ENCODE data around the gene APOLD1.
"Not testable (repeated sequence)": the region's sequence is repeated elsewhere in the genome, so short reads cannot be mapped to it uniquely, and the experiment has no call there.

Gene APOLD1

GRCh38 chr12:12798480-12798879, 13.0 kb downstream of the APOLD1 start:
- H3K4me3 ChIP-seq (ENCODE audit: low read depth, low read length) = no peak overlapping the region
- no peak overlapping the region for H3K27ac ChIP-seq (ENCODE audit: low read depth, low read length)
- H3K9me3 ChIP-seq (ENCODE audit: control insufficient read depth, insufficient read depth, low read depth, low read length) = no peaks in the 10 kb centered on the region
- no peak overlapping the region for H3K9ac ChIP-seq (ENCODE audit: low read length)
- H3K36me3 ChIP-seq (ENCODE audit: control insufficient read depth, insufficient read depth, low read length) = no peaks in the 10 kb centered on the region
- H3K4me1 ChIP-seq (ENCODE audit: control insufficient read depth, insufficient read depth, low read length) = no peaks in the 10 kb centered on the region; the same call in 1 of the 2 replicates
- no peaks in the 10 kb centered on the region for H3K27me3 ChIP-seq (ENCODE audit: control insufficient read depth, insufficient read depth, low read length)

GRCh38 chr12:12799163-12799920, 13.9 kb downstream of the APOLD1 start:
- Histone ChIP-seq H3K27me3 (ENCODE audit: control insufficient read depth, insufficient read depth, low read length) (no peaks in the 10 kb centered on the region), H3K4me1 (ENCODE audit: control insufficient read depth, insufficient read depth, low read length) (no peaks in the 10 kb centered on the region; the same call in 1 of the 2 replicates), H3K27ac (ENCODE audit: low read depth, low read length) (no peak overlapping the region), H3K4me3 (ENCODE audit: low read depth, low read length) (no peak overlapping the region), H3K36me3 (ENCODE audit: control insufficient read depth, insufficient read depth, low read length) (no peaks in the 10 kb centered on the region), H3K9ac (ENCODE audit: low read length) (peak overlapping the region; percentile 42), H3K9me3 (ENCODE audit: control insufficient read depth, insufficient read depth, low read depth, low read length) (no peaks in the 10 kb centered on the region)

DNA sequence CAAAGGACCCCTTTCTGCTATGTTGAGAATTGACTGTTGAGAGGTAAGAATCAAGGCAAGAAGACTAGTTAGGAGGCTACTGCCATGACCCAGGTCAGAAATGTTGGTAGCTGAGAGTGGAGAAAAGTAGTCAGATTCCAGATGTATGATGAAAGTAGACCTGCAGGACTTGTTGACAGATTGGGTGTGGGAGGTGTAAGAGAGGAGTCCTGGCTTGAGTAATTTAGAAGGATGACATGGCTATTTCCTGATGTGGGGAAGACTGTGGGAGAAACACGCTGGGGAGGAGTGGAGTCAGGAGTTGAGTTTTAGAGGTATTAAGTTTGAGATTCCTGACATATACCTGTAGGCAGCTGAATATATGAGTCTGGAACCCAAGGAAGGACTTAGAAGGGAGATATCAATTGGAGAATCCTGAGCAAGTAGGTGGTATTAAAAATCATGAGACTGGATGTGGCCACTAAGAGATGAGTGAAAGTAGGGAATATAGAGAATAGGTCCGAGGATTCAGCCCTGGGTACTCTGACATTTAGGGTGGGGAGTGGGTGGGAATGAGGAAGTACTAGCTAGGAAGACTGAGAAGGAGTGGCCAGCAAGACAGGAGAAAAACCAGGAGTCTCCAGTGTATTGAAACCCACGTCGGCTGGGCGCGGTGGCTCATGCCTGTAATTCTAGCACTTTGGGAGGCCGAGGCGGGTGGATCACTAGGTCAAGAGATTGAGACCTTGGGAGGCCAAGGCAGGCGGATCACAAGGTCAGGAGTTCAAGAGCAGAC, 15.1 kb downstream of the APOLD1 start:
- no peaks in the 10 kb centered on the region; the same call in 1 of the 2 replicates for H3K4me1 ChIP-seq (ENCODE audit: control insufficient read depth, insufficient read depth, low read length)
- no peaks in the 10 kb centered on the region for H3K36me3 ChIP-seq (ENCODE audit: control insufficient read depth, insufficient read depth, low read length)
- no peaks in the 10 kb centered on the region for H3K27me3 ChIP-seq (ENCODE audit: control insufficient read depth, insufficient read depth, low read length)
- no peak overlapping the region for H3K27ac ChIP-seq (ENCODE audit: low read depth, low read length)
- no peak overlapping the region for H3K4me3 ChIP-seq (ENCODE audit: low read depth, low read length)
- H3K9ac ChIP-seq (ENCODE audit: low read length) = no peak overlapping the region
- H3K9me3 ChIP-seq (ENCODE audit: control insufficient read depth, insufficient read depth, low read depth, low read length) = no peaks in the 10 kb centered on the region

GRCh38 chr12:12801656-12802055, 16.2 kb downstream of the APOLD1 start:
- H3K9ac ChIP-seq (ENCODE audit: low read length); H3K9me3 ChIP-seq (ENCODE audit: control insufficient read depth, insufficient read depth, low read depth, low read length); H3K27me3 ChIP-seq (ENCODE audit: control insufficient read depth, insufficient read depth, low read length); H3K4me3 ChIP-seq (ENCODE audit: low read depth, low read length); H3K36me3 ChIP-seq (ENCODE audit: control insufficient read depth, insufficient read depth, low read length); H3K4me1 ChIP-seq (ENCODE audit: control insufficient read depth, insufficient read depth, low read length); H3K27ac ChIP-seq (ENCODE audit: low read depth, low read length): not testable (repeated sequence)

DNA sequence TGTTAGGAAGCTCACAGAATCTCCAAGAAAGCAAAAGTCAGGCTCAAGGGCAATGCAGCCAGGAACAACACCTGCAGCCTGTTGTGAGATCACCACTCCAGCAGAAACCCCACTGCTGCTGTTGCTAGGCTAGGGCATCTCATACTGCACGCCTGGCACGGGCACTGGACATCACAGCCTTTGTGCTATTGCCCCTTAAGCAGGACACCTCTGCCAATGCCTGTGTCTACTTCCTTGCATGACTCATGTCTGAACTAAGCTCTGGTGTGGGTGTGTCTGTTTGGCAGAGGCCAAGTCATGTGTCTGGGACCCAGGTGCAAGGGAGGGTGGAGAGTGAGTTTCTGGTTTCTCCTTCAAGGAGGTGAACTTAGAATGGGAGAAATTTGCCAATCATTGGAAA, 17.7 kb downstream of the APOLD1 start:
- no peaks in the 10 kb centered on the region; the same call in 1 of the 2 replicates for H3K4me1 ChIP-seq (ENCODE audit: control insufficient read depth, insufficient read depth, low read length)

GRCh38 chr12:12804011-12804410, 18.6 kb downstream of the APOLD1 start:
- H3K27ac ChIP-seq (ENCODE audit: low read depth, low read length) = no peak overlapping the region
- no peaks in the 10 kb centered on the region for H3K27me3 ChIP-seq (ENCODE audit: control insufficient read depth, insufficient read depth, low read length)
- no peak overlapping the region for H3K9ac ChIP-seq (ENCODE audit: low read length)
- no peaks in the 10 kb centered on the region for H3K36me3 ChIP-seq (ENCODE audit: control insufficient read depth, insufficient read depth, low read length)
- no peak overlapping the region for H3K4me3 ChIP-seq (ENCODE audit: low read depth, low read length)
- no peaks in the 10 kb centered on the region; the same call in 1 of the 2 replicates for H3K4me1 ChIP-seq (ENCODE audit: control insufficient read depth, insufficient read depth, low read length)
- no peaks in the 10 kb centered on the region for H3K9me3 ChIP-seq (ENCODE audit: control insufficient read depth, insufficient read depth, low read depth, low read length)

More for the DNA sequence above, 17.7 kb downstream of the APOLD1 start:
- Histone ChIP-seq H3K9me3 (ENCODE audit: control insufficient read depth, insufficient read depth, low read depth, low read length) (no peaks in the 10 kb centered on the region), H3K27ac (ENCODE audit: low read depth, low read length) (no peak overlapping the region), H3K27me3 (ENCODE audit: control insufficient read depth, insufficient read depth, low read length) (no peaks in the 10 kb centered on the region), H3K4me3 (ENCODE audit: low read depth, low read length) (no peak overlapping the region), H3K9ac (ENCODE audit: low read length) (no peak overlapping the region), H3K36me3 (ENCODE audit: control insufficient read depth, insufficient read depth, low read length) (no peaks in the 10 kb centered on the region)

DNA sequence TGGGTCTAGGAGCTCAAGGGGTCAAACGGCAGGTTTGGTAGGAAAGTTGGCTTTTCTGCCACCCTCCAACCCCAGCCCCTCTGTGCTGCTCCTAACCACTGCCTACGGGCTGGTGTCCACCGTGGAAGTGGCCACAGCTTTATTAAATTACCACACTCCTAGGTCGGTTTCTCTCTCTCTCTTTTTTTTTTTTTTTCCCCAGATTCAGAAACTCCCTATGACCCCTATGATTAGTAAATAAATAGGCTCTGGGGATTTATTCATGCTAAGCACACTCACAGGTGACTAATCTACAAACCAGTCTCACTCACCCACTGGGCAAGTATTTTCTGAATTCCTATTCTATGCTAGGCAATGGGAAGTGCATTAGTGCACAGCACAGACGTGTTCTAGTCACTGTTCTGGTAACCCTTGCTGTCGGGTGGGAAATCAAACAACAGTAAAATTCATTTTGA, 19.0 kb downstream of the APOLD1 start:
- Histone ChIP-seq H3K9ac (ENCODE audit: low read length) (no peak overlapping the region), H3K27me3 (ENCODE audit: control insufficient read depth, insufficient read depth, low read length) (no peaks in the 10 kb centered on the region), H3K4me3 (ENCODE audit: low read depth, low read length) (no peak overlapping the region), H3K36me3 (ENCODE audit: control insufficient read depth, insufficient read depth, low read length) (no peaks in the 10 kb centered on the region), H3K4me1 (ENCODE audit: control insufficient read depth, insufficient read depth, low read length) (no peaks in the 10 kb centered on the region; the same call in 1 of the 2 replicates), H3K27ac (ENCODE audit: low read depth, low read length) (no peak overlapping the region), H3K9me3 (ENCODE audit: control insufficient read depth, insufficient read depth, low read depth, low read length) (no peaks in the 10 kb centered on the region)

DNA sequence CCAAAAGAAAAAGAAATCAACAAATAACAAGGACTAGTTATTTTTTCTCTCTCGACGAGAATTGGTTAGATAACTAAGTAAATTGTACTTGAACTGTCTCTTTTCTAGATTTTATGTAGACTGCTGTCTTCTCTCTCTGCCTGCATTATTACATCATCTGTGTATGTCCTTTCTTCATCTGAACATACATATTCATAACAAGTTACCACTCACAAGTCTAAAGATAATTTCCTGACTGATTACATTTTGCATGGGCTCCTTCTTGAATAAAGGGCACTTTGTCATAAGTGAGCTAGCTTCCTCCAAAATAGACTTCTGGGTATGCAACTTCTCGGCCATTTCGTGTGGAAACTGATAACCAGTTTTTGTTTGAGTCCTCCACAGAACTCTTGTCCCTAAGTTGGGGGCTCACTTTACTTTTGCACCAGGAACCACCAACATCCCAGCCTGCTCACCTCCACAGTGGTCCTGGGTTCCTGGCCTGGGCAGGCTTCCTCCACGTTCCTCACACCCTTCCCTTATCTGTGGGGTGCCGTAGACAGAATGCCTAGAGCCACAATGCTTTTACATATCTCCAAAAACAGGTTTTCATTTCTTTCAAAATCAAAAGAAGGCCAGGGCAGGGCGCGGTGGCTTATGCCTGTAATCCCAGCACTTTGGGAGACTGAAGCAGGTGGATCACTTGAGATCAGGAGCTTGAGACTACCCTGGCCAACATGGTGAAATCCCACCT, 21.5 kb downstream of the APOLD1 start:
- H3K4me3 ChIP-seq (ENCODE audit: low read depth, low read length) = no peak overlapping the region
- H3K27ac ChIP-seq (ENCODE audit: low read depth, low read length) = no peak overlapping the region
- no peaks in the 10 kb centered on the region for H3K4me1 ChIP-seq (ENCODE audit: control insufficient read depth, insufficient read depth, low read length)
- no peak overlapping the region for H3K9ac ChIP-seq (ENCODE audit: low read length)
- H3K36me3 ChIP-seq (ENCODE audit: control insufficient read depth, insufficient read depth, low read length) = no peaks in the 10 kb centered on the region
- H3K9me3 ChIP-seq (ENCODE audit: control insufficient read depth, insufficient read depth, low read depth, low read length) = no peaks in the 10 kb centered on the region
- H3K27me3 ChIP-seq (ENCODE audit: control insufficient read depth, insufficient read depth, low read length) = no peaks in the 10 kb centered on the region

DNA sequence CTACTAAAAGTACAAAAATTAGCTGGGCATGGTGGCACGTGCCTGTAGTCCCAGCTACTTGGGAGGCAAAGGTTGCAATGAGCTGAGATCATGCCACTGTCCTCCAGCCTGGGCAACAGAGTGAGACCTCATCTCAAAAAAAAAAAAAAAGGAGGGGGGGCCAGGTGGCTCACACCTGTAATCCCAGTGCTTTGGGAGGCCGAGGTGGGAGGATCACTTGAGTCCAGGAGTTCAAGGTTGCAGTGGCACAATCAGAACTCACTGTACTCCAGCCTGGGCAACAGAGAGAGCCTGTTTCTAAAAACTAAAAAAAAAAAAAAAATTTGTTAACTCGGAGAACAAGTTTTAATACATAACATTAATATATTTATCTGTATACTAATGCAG, 22.1 kb downstream of the APOLD1 start:
- not testable (repeated sequence) for H3K27me3 ChIP-seq (ENCODE audit: control insufficient read depth, insufficient read depth, low read length); H3K9me3 ChIP-seq (ENCODE audit: control insufficient read depth, insufficient read depth, low read depth, low read length); H3K9ac ChIP-seq (ENCODE audit: low read length); H3K36me3 ChIP-seq (ENCODE audit: control insufficient read depth, insufficient read depth, low read length); H3K4me1 ChIP-seq (ENCODE audit: control insufficient read depth, insufficient read depth, low read length); H3K4me3 ChIP-seq (ENCODE audit: low read depth, low read length); H3K27ac ChIP-seq (ENCODE audit: low read depth, low read length)

DNA sequence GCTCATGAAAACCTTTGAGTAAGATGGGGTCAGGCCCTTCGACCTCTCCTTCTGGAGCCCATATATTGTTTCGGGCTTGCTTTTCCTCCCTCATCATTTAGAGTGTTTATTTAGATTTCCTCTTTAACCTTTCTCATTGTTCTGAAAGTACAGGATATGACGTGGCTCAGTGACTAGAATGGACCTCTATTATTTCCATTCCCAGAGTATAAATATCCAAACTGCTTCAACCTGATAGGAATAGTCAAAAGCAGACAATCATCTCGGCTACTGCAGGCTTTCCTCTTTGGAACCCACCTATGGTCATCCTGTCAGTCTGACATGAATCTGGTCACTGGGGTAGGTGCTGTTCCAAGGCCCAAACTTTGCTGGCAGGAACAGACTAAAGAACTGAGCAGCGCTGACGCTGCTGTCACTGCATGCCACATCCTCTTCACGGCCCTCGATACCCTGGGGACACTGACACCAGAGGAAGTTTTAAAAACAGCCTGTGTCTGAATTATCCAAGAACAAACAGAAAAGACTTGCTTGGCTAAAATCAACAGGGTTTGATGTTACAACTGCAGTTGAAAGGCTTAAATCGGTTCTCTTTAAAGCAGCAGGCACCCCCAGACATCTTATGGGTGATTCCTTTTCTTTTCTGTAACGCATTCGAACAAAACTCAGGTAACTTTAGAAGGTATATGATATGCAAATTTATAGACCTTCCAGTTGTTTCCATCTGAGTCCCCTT, 22.7 kb downstream of the APOLD1 start:
- Histone ChIP-seq H3K36me3 (ENCODE audit: control insufficient read depth, insufficient read depth, low read length) (no peaks in the 10 kb centered on the region), H3K4me3 (ENCODE audit: low read depth, low read length) (no peak overlapping the region), H3K27me3 (ENCODE audit: control insufficient read depth, insufficient read depth, low read length) (no peaks in the 10 kb centered on the region), H3K27ac (ENCODE audit: low read depth, low read length) (no peak overlapping the region), H3K9ac (ENCODE audit: low read length) (no peak overlapping the region), H3K4me1 (ENCODE audit: control insufficient read depth, insufficient read depth, low read length) (no peaks in the 10 kb centered on the region), H3K9me3 (ENCODE audit: control insufficient read depth, insufficient read depth, low read depth, low read length) (no peaks in the 10 kb centered on the region)
